ENCODE data around the gene DPP10.
"Not testable (repeated sequence)": the region's sequence is repeated elsewhere in the genome, so short reads cannot be mapped to it uniquely, and the experiment has no call there.

DPP10 gene

DNA sequence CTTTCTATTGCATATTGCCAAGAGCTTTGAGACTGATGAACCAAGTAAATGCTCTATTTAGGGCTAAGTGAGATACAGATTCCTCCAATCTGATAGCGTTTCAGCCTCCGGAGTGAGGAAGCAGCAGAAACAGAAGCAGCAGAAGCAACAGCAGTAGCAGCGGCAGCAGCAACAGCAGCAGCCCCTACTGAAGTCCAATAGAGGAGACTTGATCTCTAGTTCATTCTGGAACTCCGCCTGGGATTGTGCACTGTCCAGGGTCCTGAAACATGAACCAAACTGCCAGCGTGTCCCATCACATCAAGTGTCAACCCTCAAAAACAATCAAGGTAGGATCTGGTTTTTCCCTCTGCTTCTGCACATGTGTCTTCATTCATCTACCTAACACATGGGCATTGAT, at the start of gene DPP10:
TSS of gene DPP10 (plus strand) at position 132 of the 400 bp plus-strand sequence.
- no peak for FAIRE-seq

DNA sequence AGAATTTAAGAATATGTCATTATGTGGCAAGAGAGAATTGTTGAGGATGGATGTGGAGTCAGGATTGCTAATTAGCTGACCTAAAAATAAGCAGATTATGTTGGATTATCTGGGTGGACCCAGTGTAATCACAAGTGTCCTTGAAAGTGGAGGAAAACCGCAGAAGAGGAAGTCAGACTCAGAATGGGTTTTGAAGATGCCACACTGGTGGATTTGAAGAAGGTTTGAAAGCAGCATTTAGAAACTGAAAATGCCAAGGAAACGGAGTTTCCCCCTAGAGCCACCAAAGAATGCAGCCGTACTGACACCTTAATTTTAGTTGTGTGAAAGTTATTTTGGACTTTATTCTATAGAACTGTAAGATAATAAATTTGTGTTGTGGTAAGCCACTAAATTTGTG, 41.6 kb upstream of the DPP10 start:
- FAIRE-seq = no peak

DNA sequence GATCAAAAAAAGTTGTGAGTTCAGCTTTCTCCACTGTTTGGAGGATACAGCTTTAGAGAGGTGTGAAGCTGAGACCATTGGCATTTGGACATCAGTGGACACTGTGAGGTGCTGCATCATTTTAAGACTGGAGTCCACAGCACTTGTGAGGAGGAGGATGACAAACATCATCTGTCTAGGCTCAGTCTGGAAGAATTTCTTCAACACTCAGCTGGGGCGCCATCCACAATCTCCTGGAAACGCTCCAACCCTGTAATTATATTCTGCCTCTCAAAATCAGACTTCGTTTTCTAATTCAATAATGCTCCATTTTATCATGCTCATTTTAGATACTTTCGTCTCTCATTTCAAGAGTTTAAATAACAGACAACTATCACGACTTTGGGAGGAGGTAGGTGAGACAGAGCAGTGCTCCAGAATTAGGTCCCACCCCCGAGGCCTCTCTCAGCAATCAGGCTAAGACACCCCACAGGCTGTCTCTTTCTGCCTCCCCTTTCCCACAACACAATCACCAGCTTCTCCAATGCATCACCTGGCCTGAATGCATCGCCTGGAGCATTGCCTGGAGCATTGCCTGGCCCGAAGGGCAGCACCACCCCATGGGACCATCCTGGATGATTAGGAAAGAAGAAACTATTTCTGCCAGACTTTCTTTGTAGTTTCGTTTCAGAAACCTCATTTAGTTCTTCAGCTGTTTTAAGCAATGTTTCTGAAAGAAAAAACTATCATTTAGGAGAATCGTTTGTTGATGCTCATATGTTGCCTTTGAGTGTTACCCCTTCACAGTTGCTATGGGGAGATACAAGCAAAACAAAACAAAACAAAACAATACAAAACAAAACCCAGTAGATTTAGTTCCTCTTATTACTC, 37.0 kb upstream of the DPP10 start:
- FAIRE-seq = no peak

DNA sequence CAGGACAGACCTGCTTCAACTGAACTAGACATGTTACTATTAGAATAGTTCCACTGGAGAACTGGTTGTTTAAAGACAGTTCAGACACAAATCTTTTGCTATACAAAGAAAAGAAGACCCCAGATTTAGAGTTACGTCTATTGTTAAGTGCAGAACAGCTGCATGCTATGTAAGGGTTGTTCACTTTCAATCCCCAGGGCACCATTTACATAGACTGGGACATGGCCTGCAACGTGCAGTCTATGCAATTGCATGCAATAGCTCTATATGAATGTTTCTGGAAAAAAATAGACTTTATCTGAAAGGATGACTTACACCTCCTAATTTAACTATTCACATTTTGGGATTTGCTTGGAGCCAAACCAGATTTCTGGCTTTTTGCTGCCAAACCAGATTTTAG, 36.1 kb upstream of the DPP10 start:
- no peak for FAIRE-seq

DNA sequence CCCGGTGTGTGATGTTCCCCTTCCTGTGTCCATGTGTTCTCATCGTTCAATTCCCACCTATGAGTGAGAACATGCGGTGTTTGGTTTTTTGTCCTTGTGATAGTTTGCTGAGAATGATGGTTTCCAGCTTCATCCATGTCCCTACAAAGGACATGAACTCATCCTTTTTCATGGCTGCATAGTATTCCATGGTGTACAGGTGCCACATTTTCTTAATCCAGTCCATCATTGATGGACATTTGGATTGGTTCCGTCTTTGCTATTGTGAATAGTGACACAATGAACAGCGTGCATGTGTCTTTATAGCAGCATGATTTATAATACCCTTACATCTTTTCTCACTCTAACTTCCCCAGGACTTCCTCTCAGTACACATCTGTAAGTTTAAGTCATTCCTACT, 35.1 kb upstream of the DPP10 start:
- not testable (repeated sequence) for FAIRE-seq

DNA sequence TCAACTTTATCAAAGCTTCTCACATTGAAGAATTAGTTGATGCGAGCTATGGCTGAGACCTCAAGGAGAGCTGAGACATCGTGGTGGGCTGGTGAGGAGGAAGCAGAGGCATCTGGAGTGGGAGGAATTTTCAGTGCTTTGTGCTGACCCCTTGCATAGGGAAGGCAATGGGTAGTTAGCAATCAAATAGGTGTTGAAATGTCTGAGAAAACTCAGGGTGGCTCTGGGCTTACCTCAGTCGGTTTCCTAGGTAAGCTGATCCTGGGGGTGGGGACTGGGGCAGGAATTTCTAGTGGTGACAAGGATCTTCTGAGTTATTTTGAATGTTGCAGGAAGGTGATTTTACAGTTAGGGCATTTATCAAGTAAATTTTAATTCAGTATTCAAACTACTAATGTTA, 20.7 kb upstream of the DPP10 start:
- no peak for FAIRE-seq

DNA sequence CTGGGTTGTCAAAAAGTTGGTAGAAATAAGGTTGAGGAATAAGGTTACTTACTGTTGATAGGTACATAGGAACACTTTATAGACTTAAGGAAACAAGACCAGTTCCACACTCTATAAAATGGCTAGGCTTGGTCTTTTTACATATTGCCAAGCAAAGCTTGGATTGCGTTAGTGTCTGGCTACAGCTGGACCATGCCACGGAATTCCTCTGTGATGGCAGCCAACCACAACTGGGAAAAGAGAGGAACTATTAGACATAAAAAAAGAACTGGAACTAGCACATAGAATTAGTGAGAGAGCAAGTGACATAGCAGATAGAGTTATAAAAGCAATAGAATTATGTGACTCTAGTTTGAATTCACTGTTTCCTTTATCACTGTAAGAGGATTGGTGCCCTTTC, 17.7 kb upstream of the DPP10 start:
- FAIRE-seq = no peak

DNA sequence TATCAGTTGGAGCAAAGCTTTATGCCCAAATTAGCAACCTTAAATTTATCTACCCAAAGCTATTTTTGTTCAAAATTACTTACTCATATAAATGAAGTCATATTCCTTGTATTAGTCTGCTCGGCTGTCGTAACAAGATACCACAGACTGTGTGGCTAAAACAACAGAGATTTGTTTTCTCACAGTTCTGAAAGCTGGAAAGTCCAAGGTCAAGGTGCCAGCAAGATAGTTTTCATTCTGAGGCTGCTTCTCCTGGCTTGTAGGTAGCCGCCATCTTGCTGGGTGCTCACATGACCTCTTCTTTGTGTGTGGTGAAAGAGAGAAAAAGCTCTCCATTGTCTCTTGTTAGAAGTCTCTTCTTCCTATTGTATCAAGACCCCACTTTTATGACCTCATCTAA, 15.7 kb upstream of the DPP10 start:
- no peak for FAIRE-seq

DNA sequence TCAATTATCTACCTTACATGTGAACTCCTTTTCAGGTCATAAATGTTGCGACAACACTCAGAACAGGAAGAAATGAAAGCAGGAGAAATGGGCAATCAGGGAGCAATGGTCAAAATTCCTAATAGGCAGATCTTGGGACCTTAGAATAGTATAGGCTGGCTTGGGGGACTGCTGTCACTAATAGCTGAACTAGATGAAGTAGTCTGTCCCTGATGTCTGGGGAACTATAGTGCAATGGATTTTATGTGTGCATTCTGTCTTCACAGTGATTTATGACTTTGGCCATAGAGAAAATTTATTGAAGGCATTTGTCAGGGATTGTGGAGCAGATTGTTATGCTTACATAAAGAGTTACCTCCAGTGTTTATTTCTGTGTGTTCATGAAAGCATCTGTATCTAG, 6.1 kb upstream of the DPP10 start:
- FAIRE-seq = no peak

DNA sequence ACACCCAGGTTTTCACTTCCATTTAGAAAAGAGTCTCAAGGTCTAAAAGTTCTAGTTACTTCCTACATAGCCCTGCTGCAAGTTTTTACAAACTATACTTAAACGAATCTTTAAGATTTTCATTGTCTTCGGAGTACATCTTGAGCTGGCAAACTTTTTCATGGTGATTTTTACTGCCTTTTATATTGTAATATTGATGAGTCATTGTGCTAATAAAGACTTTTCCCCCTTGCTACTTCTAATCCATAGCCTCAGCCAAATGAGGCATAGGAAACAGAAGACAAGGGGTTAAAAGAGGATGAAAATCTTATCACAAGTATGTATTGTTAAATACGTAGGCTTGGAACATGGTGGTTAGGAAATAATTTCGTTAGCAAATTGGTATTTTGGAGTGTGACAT, 4.1 kb downstream of the DPP10 start:
- FAIRE-seq = no peak

DNA sequence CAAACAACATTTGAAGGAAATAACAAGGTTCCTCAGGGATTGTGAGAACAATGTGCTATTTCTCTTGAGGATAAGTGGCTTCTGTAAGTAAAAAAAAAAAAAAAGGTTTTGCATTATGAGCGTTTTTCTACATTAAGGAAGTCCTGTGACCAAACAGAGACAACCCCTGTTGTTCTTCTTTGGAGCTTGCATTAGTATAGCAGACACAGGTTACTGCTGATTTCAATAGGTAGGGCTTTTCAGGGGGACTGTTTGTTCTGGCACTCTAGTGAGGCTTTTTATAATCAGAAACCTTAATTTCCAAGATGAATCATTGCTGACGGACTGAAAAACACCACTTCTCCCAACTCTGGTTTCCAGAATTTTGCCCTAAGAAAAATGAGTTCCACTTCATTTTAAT, 8.2 kb downstream of the DPP10 start:
- FAIRE-seq = no peak

DNA sequence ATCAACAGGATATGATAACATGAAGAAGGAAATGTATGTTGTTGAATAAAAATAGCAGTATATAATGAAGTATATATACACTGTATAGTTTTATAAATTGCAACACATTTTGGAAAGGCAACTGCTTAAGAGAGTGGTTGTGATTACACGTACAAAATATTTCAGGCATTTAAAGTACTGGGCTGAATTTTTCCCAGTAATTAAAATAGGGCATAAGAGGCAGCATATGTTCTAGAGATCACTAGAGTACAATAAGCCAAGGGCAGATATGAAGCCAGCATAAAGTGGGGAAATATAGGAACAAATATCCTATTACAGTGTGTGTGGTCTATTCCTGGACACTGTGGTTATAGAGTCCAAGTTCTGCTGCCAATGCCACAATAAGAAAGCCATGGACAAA, 14.1 kb downstream of the DPP10 start:
- no peak for FAIRE-seq

DNA sequence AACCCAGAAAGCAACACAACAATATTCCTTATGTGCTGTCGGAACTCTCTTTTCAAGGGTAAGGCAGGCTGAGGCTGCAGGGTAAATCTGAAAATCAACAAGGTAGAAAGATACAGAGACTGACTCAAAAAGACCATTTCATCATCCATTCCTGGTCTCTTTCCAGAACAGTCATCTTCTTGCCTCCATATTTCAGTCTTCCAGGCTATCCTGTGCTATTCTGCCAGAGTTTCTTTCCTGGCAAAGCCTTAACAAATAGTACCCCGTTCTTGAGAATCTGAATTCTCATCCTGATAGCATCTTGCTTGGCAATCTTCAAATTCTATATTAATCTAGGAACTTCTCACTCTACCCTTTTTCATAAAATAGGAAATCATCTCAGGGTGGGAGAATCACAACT, 15.5 kb downstream of the DPP10 start:
- FAIRE-seq = no peak

DNA sequence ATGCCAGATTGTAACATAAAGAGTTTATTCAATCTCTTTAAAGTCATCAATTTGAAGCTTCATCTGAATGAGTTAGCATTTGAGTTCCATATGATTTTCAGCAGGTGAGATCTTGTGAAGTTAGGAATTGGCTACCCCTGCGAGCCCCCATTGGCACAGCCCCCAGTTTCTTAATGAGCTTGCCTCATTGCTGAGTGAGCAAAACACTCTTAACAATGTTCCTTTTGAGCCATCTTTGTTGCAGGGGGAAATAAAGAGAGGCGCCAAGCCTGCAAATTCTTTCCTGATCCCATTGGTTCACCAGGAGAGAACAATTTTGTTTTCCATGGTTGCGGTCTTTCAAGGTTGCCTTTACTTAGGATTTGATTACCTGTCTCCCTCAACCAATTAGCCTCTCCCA, 18.7 kb downstream of the DPP10 start:
- no peak for FAIRE-seq

DNA sequence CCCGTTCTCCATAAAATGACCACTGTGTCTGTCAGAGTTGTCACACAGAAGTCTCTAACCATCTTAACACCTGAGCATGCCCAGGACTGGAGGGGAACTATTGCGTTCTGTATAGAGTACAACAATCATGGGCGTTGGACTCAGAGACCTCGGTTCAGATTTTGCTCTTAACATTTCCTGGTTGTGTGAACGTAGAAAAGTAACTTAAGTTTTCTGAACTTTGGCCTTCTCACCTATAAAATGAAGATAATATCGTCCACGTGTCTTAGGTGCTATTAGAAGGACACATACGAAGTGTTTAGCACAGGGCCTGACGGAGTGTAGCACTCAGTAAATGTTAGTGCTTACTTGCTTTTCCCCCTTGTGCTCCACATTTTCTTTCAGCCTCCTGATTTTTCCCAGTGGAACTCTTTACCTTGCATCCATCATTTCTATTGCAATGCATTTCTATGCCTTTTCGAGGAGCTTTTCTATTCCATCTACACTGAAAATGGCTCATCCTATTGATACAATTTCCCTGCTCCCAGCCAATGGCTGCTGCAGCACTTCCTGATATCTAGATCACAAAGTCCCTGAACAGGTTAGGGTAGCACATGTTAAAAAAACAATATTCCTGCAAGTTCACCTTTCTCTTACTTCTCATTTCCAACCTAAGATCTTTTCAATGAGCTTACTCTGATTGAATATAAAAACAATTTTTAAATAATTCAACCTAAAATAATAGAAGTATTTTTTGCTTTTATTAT, 22.7 kb downstream of the DPP10 start:
- FAIRE-seq = no peak

DNA sequence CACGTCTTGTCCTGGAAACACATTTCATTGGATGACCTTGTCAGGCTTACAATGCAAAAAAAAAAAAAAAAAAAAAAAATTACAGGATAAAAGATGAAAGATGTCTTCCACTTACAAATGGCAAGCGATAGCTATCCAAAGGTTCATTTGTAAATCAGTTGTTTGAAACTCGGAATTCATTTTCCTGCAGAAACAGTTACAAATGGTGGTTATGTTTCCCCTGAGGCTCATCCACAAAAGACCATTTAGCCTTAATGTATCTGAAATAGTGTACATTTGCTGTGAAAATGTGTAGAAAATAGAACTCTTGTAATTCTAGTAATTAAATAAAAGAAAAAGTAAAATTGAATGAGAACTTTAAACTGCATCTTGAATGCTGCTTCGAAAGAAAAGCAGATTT, 25.9 kb downstream of the DPP10 start:
- FAIRE-seq = no peak

DNA sequence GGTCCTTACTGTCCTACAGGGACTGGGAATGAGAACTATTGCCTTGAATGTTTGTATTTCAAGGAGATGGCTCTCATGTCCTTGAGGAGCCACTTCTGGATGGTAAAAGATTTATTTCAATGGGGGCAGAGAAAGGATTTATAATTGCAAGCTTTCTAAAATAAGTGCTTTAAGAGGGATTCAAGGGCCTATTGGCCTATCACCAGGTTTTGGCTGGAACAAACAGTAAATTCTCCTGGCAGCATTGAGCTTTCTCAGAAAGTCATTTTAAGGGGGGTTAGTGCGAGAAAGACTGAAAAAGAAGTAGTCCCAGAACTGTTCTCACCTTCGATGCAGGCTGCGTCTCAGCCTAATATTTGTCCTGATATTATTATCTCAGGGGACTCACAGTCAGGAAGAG, 29.8 kb downstream of the DPP10 start:
- FAIRE-seq = no peak

DNA sequence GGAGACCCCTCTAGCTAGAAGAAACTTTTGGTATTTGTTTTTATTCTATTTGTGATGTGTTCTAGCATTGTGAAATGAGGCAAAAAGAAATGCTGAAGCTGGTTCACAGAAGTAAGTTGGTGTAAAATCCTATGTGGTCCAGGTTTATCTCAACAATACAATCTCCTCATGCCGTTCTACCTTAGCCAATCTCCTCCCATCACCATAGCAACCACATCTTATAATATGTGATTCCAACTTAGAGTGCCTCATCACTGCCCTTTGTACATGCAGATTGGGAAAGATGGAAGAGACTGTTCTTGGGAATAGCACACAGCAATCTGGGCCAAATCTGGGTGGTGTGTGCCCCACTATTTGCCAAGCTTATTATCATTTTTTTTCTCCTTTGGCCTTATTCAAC, 30.3 kb downstream of the DPP10 start:
- no peak for FAIRE-seq

DNA sequence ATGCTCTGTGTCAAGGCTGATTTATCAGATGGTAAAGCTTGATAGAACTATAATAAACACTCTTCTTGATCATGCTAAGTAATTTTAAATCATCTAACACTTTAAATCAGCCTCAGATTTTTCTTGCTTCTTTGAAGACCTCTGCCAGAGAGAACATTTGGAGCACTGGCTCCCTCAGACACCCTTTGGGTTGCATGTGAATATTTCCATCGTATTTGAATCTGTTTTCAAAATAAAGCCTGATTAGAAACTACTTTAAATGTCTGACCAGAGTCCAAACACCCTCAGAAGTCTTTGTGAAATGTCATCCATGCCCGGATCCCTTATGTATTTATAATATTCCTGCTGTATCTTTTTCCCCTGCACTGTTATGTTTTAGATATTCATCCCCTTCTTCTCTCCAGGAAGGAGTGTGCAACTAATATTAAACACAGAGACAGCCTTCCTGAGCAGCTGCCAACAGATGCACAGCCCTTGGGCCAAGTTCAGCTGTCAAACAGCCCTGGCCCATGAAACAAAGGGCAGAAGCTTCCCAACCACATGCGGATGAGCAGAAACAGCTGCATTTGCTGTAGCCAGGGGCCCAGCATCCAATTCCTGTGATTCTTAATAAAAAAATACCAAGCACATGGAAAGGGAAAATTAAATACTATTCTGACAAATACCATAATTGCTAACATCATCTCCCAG, 46.5 kb downstream of the DPP10 start:
- no peak for FAIRE-seq

DNA sequence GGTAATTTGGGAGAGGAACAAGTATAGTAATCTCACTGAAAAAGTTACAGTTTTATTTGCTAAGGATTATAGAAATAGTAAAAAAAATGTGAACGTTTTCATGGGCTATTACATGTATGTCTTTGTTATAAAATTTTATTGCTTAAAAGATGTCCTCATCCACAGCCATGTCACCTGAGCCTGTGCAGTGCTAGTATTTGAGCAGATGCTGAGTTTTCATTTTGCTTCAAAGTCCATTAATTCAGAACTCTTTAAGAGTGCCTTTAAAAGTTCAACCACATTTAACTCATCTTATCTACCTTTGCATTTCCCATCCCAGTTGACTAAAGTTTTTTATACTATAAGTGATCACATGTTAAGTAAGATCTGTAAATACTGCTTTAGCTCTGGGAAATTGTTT, 52.6 kb downstream of the DPP10 start:
- FAIRE-seq = no peak

DNA sequence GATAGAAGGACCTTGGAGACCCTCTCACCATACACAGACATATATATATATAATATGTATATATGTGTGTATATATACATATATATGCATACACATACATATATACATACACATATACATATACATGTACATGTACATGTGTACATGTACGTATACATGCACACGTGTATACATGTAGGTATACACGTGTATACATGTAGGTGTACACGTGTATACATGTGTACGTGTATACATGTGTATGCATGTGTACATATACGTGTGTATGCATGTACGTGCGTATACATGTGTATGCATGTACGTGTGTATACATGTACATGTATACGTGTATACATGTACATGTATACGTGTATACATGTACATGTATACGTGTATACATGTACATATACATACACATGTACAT, 54.5 kb downstream of the DPP10 start:
- FAIRE-seq = no peak

DNA sequence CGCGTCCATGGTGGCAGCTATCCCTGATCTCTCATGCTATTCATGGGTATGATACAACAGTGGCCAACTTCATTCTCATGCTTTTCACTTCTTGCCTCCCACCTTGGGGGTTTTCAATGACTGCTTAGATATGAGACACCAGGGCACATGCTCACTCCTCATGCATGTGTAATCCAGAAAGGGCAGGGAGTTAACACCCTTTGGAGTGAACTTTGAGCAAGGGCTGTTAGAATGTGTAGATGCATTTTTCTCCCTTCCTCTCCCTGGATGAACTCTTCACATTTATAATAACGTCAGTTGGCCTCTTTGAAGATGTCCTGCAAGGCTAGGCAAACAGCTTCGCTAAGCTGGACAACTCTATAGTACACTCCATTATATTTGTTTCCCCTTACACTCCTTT, 56.7 kb downstream of the DPP10 start:
- FAIRE-seq = no peak

DNA sequence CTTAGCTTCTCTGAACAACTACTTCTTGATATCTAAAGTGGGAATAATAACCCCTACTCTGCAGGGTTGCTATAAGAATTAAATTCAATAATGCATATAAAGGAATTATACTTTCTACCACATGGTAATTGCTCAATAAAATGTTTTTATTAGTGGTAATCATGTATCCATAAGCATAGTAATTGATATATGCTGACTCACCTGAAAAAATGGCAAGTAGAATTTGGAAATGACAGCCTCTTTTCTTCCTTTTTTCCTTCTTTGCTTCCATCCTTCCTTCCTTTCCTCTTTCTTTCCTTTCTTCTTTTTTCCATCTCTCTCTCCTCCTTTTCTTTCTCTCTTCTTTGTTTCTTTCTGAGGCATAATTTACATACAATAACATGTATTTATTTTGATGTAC, 65.3 kb downstream of the DPP10 start:
- no peak for FAIRE-seq

DNA sequence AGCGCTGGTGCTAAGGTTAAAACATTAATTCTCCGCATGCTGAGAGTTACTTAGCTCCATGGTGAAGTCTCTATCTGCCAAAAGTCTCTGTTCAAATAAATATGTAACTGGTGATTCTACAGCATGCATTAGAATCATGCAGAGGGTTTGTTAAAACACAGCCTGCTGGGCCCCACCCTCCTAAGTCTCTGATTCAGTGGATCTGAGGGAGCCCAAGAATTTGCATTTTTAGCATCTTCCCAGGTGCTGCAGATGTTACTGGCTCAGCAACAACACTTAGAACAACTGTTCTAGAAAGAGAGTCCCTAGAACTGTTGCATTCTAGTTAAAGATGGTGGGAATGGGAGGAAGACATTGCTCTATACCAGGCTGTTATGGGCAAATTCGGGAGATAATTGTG, 73.4 kb downstream of the DPP10 start:
- FAIRE-seq = no peak

All from islet of Langerhans (tissue), 1 donor.